HG03175 (cell line): ENCODE results near the gene C4orf33.
"Not testable (repeated sequence)": the region's sequence is repeated elsewhere in the genome, so short reads cannot be mapped to it uniquely, and the experiment has no call there.

Experiments used
- ATAC-seq: cut with Tn5 transposase; IDR thresholded peaks from one replicate; pipeline ENCODE4 v1.9.1; 2021; ENCODE audit warnings: mild to moderate bottlenecking, moderate library complexity; ENCODE audit not compliant: unreplicated experiment

C4orf33 gene

DNA sequence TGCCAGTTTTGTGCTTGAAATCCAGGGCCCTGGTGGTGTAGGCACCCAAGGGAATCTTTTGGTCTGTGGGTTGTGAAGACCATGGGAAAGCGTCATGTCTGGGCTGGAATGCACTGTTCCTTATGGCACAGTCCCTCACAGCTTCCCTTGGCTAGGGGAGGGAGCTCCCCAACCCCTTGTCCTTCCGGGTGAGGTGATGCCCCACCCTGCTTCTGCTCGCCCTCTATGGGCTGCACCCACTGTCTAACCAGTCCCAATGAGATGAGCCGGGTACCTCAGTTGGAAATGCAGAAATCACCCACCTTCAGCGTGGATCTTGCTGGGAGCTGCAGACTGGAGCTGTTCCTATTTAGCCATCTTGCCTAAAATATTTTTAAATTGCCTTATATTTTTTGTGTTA lies 30.7 kb downstream of the C4orf33 start:
- ATAC-seq, result not testable (repeated sequence)

DNA sequence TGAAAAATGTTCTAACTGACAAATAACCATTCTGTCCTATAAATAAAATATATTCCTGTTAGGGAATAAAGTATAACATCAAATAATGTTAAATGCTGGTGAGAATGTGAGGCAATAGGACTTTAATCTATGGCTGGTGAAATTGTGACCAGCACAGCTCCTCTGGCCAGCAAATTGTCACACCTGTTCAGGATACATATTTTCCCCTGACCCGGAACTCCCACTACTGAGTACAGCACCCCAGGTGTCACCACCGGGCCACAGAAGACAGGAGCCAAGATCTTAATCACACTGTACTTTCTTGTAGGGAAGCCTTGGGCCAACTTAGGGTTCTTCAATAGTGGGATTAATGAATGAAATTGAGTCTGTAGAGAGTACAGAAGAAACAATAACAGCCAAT lies 33.2 kb downstream of the C4orf33 start:
- no peak for ATAC-seq

DNA sequence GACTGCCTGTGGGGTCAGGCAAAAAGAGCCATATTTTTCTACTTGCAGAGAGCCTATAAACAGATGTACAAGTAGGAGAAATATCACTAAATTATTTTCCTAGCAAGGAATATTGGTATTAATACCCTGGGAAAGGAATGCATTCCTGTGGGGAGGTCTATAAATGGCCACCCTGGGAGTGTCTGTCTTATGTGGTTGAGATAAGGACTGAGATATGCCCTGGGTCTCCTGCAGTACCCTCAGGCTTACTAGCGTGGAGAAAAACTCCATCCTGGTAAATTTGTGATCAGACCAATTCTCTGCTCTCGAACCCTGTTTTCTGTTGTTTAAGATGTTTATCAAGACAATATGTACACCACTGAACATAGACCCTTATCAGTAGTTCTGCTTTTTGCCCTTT lies 35.4 kb downstream of the C4orf33 start:
- ATAC-seq, result no peak

DNA sequence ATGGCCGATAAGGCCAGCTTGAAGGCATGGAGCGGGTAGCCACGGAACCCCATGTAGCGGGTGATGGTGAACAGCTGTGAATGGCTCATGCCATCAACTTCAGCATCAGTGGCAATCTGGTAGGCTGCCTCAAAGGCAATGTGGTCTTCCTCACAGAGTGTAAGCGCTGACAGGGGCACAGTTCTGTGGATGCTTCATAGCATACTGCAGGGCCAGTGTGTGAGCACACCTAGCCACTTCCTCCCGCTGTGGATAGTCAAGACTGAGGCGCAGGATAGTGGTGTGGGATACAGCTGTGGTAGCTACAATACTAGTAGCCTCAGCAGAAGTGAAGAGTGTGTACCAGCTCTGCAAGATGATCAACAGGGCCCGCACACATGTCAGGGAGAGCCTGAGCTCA lies 40.5 kb downstream of the C4orf33 start:
- no peak for ATAC-seq

DNA sequence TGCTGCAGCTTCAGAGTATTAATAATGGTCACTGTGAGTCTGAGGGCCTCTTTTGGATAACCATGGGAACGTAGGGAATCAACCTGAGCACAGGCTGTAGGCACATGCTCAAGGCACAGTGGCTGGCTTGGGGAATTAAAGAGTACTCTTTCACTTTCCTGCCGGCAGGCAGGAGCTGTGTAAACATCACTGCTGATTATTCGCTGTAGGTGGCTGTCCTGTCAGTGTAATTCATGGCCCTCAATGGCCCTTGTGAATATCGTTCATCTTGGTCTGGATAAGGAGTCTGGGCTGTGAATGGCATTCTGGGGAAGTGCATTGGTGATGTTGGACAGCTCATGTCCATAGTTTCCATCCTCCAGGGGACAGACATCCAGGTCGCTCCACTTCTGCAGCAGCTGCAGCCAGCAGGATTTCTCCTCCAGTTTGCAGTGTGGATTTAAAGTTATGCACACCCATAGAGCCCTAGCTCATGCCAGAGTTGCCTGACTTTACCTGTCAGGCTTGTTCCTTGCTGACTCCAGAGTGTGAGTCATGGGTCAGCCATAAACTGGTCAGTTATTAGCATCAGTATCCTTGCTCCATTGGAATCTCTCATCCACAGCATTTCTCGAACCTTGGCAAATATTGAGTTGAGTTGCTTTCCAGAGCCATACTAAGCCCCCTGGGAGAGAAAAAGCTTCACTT lies 43.0 kb downstream of the C4orf33 start:
- ATAC-seq, result no peak

DNA sequence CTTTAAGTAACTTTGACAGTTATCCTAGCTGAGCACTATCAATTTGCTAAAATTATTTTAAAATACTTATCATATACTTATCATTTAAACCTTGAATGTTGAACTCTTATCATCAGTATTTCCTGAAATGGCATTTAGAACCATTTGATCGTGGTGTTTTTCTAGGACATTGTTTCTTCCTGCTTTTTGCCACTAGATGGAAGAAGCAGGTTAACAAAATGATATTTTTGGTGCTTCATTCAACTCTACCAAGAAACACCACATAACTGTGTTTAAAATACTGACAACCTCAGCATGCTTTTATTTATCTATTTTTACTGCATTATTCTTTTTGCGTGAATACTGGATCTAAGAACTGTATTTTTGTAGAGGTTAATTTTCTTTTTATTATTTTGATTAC lies 44.6 kb downstream of the C4orf33 start:
- ATAC-seq, result no peak

DNA sequence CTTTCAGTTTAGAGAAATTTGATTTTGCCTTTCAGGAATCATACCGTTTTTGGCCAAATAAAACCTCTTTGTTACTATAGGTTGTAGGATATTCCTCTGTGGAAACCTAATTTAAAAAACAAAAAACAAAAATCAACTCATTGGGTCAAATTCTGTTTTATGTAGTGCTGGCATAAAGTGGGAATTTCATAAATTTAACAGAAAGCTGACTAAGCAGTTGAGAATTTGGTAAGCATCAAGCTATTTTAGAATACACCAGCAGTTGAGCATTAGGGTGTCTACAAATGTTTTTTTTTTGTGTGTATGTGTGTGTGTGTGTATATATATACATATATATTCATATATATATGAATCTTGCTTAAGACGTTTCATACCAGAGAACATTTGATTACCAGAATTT lies 47.4 kb downstream of the C4orf33 start:
- ATAC-seq, result no peak

DNA sequence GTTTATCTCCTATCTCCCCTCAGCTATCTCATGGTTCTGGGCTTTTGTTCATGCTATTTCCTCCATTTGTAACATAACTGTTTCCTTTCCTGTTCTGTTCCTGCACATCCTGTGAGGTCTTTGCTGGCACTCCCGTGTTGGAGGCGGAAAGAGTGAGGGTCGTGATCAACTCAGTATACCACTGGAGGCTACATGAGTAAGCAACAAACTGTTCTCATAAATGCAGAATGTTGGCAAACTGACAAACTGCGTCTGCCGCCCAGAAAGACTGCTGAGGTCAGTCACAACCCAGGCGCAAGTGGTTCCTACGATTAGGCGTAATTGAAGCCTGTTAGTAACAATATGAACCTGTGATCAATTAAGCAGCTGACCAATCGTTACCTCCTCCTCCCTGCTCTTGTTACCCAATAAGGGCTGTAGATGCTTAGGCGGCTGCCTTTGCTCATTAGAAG lies 48.8 kb downstream of the C4orf33 start:
- ATAC-seq, result no peak

DNA sequence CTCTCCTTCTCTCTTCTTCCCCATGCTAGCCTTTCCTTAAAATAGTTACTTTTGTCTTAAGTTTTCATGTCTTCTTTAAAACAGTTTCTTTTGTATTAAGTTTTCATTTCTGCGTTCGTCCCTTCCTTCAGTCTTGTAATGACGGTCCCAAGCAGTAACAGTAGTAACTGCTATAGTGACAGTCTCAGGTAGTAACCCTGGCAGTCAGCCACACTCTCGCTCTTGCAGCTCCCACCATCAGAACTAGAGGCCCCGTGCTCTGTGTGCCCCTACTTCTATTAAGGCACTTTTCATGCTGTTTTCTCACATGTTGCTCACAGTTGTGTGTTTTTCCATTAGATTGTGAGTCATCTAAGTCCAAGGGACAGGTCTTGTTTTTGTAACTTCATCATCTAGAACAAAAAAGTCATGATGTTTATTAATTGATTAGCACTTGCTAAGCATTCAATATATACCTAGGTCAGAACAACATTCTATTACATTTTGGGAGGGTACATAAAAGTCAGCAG lies 49.3 kb downstream of the C4orf33 start:
- ATAC-seq, result no peak

DNA sequence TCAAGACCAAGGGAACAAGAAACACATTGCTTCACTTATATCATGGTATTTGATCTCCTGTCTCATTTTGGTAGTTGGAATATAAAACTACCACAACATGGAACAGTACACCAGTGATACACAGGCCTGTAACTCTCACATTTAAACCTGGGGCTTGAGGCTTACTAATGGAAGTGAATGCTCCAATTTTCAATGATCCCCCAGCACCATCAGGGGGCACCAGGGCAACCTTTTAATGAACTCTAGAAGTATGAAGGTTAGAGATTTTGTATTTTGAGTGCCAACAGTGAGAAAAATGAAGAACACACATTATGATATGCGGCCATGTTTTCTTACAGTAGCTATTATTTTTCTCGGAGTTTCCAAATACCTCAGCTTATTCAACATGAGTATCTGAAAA lies 50.7 kb downstream of the C4orf33 start:
- ATAC-seq, result no peak

DNA sequence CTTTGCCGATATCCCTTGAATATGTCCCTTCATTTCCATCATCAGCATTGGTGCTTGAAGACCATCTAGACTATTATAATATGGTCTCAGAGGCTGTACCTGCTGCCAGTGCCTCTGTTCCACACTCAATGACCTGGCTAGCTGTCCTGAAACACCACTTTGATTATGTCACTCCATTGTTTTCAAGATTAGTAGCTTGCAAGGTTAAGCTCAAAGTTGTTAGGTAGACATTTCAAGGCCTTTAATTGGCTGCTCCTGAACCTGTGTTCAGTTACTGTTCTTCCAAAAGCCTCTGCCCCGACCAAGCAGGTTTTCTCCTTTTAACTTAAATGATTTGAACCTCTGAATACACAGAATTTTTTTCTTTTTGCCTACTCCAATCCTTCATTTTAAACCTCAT lies 52.9 kb downstream of the C4orf33 start:
- ATAC-seq, result no peak

DNA sequence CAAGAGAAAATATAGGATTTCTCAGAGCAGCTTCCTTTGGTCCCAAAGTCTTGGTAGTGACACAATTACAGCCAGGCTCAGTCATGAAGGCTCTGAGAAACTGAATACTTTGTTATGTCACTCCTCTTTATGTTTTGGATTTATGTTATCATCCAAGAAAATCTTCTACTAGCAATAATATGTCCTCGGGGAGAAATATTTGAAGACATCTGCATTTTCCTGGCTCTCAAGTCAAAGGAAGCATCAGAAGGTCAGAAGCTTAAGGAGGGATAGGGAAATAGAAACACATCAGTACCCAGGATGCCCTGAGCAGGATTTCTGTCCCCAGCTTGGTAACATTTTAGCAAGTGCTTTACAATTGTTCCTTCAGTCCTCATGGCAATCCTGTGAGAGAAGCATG lies 54.0 kb downstream of the C4orf33 start:
- ATAC-seq, result no peak

DNA sequence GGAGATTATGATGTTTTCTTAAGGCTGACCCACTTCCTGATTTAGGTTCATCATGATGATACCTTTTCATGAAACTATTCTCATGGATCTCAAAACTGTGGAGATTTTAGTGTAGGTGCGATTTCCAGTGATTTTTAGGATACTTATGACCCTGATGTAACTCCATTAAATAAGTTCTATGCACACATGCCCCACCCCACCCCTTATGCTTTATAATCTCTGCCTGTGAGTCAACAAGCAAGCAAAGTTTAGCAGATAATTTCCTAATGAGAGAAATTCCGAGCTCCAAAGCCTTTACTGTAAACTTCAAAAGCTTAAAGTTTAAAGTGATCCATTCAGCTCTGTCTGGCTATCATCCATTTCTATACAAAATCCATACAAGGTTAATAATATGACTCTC lies 56.4 kb downstream of the C4orf33 start:
- ATAC-seq, result no peak

DNA sequence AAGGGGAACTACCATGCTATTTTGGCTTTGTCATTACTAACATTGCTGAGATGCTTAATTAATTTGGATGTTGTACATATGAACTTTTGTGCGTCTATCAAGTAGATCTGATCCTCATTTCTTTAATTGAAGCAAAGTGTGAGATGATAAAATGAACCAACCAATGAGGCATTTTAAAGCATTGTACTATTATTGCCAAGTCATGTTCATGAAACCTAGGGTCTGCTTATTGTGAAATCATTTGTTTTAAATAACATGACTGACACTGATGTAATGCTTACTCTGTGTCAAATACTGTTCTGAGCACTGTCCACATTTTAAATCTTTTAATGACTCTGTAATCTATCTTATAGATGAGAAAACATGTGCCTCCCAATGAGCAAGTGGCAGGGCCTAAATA lies 57.7 kb downstream of the C4orf33 start:
- ATAC-seq, result no peak

DNA sequence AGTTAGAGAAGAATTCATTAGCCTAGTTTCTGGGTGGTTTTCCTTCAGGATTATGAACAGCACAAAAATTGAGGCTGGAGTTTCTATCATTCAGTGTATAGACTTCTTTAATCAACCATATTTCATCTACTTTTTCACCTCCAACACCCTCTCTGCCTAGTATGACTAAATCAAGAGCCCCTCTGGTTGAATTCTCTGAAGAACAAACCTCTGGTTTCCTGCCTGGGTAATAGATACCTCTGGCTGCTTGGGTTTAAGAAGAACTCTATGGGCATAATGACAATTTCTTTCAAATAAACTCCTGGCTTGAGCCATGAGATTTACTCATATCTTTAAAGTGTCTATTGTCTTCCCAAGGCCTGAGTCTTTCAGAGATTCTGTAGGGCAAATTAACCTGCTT lies 66.5 kb downstream of the C4orf33 start:
- ATAC-seq, result no peak

DNA sequence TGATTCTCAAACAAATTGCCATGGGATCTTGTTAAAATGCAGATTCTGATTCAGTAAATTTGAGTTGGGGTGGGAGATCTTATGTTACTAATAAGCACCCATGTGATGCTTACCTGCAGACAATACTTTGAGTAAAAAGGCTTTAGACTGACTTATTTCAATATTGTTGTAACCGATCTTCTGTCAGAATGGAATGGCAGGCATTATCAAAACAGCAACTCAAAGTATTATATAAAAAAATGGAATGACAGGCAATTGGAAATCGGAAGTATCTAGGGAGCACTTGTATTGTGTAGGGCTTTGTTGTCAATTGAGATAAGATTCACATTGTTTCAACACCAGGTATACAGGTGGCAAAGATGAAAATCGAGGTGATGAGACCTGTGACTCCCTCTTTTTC lies 67.5 kb downstream of the C4orf33 start:
- no peak for ATAC-seq

DNA sequence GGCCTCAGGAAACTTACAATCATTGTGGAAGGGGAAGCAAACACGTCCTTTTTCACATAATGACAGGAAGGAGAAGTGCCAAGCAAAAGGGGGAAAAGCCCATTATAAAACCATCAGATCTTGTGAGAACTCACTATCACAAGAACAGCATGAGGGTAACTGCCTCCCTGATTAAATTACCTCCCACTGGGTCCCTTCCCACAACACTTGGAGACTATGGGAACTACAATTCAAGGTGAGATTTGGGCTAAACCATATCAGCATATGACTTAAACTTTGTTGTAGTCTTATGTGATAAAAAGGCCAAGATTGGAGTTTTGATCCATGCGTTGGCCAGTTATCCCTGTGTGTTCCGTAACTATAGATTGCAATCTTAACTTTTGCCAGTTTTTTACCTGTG lies 68.3 kb downstream of the C4orf33 start:
- no peak for ATAC-seq
